ENCODE data around the gene CC2D1A.

CC2D1A gene

DNA sequence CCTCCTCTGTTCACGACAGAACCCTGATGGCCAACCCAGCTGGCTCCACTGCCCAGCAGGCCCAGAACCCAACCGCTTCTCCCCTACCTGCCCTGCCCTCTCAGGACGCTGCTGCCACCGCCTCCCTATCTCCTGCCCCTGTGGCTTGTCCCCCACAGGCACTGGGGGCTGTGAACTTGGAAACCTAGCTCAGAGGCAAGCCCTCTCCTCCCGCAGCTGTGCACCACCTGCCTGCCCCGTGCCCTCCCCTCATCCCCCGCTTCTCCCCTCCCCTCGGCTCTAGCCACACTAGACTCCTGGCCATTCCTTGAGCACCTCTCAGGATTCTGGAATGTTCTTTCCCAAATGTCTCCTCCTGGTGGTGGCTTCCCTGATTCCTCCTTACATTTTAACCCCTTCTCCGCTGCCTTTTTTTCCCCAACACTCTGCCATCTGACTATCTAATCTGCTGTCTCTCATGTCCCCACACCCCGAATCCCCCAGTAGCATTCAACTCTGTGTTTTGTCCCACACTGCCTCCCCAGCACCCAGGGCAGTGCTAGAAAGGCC is 22.4 kb upstream of the CC2D1A start:
- H3K27ac ChIP-seq (ENCODE audit: low read depth, low read length) = no peak overlapping the region

DNA sequence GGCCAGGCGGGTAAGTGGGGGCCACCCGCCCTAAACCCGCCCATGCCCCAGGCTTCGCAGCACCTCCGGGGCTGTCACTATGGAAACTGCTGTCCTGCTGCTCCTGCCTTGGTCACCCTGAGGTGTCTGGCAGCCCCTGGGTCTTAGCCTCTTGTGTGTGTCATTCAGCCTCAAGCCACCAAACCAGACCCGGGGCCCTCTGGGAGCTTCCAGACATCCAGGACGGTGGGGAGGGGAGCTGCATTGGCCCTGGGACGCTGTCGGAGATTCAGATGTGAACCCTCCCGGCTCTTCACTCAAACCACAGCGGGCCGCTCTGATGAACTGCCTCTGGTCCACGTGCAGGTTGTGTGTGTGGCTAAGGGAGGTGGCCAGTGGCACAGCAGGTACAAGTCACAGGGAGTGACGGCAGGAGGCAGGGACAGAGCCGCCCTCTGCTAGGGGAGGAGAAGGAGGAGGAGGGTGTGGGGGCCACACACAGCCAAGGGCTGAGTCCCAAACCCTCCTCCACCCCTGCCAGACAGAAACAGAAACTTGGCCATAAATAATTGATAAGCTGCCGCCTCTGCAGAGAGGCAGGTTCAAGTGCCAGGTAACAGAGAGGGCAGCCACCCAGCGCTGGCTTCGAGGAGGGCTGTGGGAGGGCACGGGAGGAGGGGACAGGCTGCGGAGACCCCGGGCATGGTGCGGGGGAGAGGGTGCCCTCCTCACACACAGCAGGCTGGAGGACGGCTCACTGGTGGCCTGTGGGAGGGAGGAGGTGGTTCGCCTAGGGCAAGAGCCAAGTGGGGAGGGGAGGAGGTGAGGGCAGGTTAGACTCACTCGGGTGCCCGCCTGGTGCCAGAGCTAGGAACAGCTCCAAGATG is 21.0 kb upstream of the CC2D1A start:
- Histone ChIP-seq H3K36me3 (ENCODE audit: control insufficient read depth, low read length) (no peaks in the 10 kb centered on the region), H3K27ac (ENCODE audit: low read depth, low read length) (no peak overlapping the region), H3K9me2 (replicated peaks; ENCODE audit: control insufficient read depth, low read length) (no peaks in the 10 kb centered on the region), H4K20me1 (ENCODE audit: control insufficient read depth, insufficient read depth, low read depth, low read length) (no peaks in the 10 kb centered on the region), H3K4me3 (ENCODE audit: low read length) (no peak overlapping the region), H3K27me3 (ENCODE audit: control insufficient read depth, low read length) (0 out of 2 replicates have a peak, but pooled peaks cover 4% of the 10 kb centered on the region), H3K9me3 (ENCODE audit: control insufficient read depth, insufficient read depth, low read length) (no peaks in the 10 kb centered on the region), H3K79me2 (ENCODE audit: control insufficient read depth, low read length) (no peaks in the 10 kb centered on the region), H3K4me2 (ENCODE audit: low read length) (no peak overlapping the region), H3F3A (ENCODE audit: control insufficient read depth, insufficient read depth) (no peaks in the 10 kb centered on the region; the same call in 1 of the 2 replicates), H3K4me1 (ENCODE audit: control insufficient read depth, low read length) (peaks cover 26% of the 10 kb centered on the region)
- no peak for TF ChIP-seq EZH2phosphoT487 (IDR thresholded peaks at IDR 0.05; ENCODE audit: borderline replicate concordance, low read length)
- TF ChIP-seq, protein P1, sequence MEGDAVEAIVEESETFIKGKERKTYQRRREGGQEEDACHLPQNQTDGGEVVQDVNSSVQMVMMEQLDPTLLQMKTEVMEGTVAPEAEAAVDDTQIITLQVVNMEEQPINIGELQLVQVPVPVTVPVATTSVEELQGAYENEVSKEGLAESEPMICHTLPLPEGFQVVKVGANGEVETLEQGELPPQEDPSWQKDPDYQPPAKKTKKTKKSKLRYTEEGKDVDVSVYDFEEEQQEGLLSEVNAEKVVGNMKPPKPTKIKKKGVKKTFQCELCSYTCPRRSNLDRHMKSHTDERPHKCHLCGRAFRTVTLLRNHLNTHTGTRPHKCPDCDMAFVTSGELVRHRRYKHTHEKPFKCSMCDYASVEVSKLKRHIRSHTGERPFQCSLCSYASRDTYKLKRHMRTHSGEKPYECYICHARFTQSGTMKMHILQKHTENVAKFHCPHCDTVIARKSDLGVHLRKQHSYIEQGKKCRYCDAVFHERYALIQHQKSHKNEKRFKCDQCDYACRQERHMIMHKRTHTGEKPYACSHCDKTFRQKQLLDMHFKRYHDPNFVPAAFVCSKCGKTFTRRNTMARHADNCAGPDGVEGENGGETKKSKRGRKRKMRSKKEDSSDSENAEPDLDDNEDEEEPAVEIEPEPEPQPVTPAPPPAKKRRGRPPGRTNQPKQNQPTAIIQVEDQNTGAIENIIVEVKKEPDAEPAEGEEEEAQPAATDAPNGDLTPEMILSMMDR (IDR thresholded peaks at IDR 0.05; ENCODE audit: low read depth, low read length, poor library complexity, severe bottlenecking) = no peak

More for the DNA sequence above, 22.4 kb upstream of the CC2D1A start:
- Histone ChIP-seq H3K36me3 (ENCODE audit: control insufficient read depth, low read length) (no peaks in the 10 kb centered on the region), H3K9me2 (replicated peaks; ENCODE audit: control insufficient read depth, low read length) (no peaks in the 10 kb centered on the region), H3K79me2 (ENCODE audit: control insufficient read depth, low read length) (no peaks in the 10 kb centered on the region), H3K4me1 (ENCODE audit: control insufficient read depth, low read length) (peaks cover 29% of the 10 kb centered on the region), H3K9me3 (ENCODE audit: control insufficient read depth, insufficient read depth, low read length) (no peaks in the 10 kb centered on the region), H4K20me1 (ENCODE audit: control insufficient read depth, insufficient read depth, low read depth, low read length) (no peaks in the 10 kb centered on the region), H3K4me3 (ENCODE audit: low read length) (no peak overlapping the region), H3F3A (ENCODE audit: control insufficient read depth, insufficient read depth) (no peaks in the 10 kb centered on the region; the same call in 1 of the 2 replicates), H3K27me3 (ENCODE audit: control insufficient read depth, low read length) (0 out of 2 replicates have a peak, but pooled peaks cover 4% of the 10 kb centered on the region), H3K4me2 (ENCODE audit: low read length) (no peak overlapping the region)
- TF ChIP-seq EZH2phosphoT487 (IDR thresholded peaks at IDR 0.05; ENCODE audit: borderline replicate concordance, low read length) = no peak
- TF ChIP-seq, protein P1 (IDR thresholded peaks at IDR 0.05; ENCODE audit: low read depth, low read length, poor library complexity, severe bottlenecking) = no peak

DNA sequence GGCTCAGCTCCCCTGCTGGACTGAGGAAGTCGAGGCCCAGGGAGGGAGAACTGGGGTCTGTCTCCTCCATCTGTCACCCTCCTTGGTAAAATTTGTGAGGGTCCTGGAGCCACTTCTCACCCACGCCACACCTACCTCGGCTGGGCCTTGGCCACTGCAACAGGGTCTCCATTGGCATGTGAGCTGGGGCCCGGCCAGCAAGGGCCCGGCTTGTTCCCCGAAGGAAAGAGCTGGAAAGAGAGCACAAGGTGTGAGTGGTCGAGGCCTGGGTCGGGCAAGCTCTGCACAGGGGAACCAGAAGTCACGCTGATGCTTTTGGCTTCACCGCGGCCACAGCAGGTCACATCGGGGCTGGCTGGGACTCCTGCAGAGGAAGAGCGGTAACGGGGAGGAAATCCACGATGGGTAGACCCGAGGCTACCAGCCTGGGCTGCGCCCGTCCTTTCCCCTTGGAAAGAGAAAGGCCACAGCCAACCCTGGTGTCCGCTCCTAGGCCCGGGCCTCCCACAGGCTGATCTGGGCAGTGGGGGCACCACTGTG is 20.1 kb upstream of the CC2D1A start:
- H3K9me3 ChIP-seq (ENCODE audit: control insufficient read depth, insufficient read depth, low read length) = no peaks in the 10 kb centered on the region
- TF ChIP-seq, protein P1 (IDR thresholded peaks at IDR 0.05; ENCODE audit: low read depth, low read length, poor library complexity, severe bottlenecking) = no peak
- TF ChIP-seq EZH2phosphoT487 (IDR thresholded peaks at IDR 0.05; ENCODE audit: borderline replicate concordance, low read length) = no peak
- no peaks in the 10 kb centered on the region; the same call in 1 of the 2 replicates for H3F3A ChIP-seq (ENCODE audit: control insufficient read depth, insufficient read depth)
- peaks cover 18% of the 10 kb centered on the region for H3K4me1 ChIP-seq (ENCODE audit: control insufficient read depth, low read length)
- no peak overlapping the region for H3K4me2 ChIP-seq (ENCODE audit: low read length)
- H3K27me3 ChIP-seq (ENCODE audit: control insufficient read depth, low read length) = 0 out of 2 replicates have a peak, but pooled peaks cover 3% of the 10 kb centered on the region
- no peak overlapping the region for H3K27ac ChIP-seq (ENCODE audit: low read depth, low read length)
- H3K79me2 ChIP-seq (ENCODE audit: control insufficient read depth, low read length) = no peaks in the 10 kb centered on the region
- no peaks in the 10 kb centered on the region for H4K20me1 ChIP-seq (ENCODE audit: control insufficient read depth, insufficient read depth, low read depth, low read length)
- H3K9me2 ChIP-seq (replicated peaks; ENCODE audit: control insufficient read depth, low read length) = no peaks in the 10 kb centered on the region
- no peaks in the 10 kb centered on the region for H3K36me3 ChIP-seq (ENCODE audit: control insufficient read depth, low read length)
- H3K4me3 ChIP-seq (ENCODE audit: low read length) = no peak overlapping the region

All from DOHH2 (cell line).